Peyer's patch (tissue), 4 donors: ENCODE results near the gene AIMP1.

Source experiments
- CTCF ChIP-seq, 6 experiments: fragments of 450-650 bp in 4 of 6; fragments of 200-600 bp in 2 of 6; sonication (generic) in 1 of 6; IDR thresholded peaks; one replicate each; pipeline ENCODE4 v1.5.1; 2017 to 2019; ENCODE audit warnings: antibody characterized with exemption in 6 of 6, mild to moderate bottlenecking in 3 of 6, moderate library complexity in 1 of 6
- POLR2A ChIP-seq, 2 donors: fragments of 450-650 bp; IDR thresholded peaks; one replicate each; pipeline ENCODE4 v1.5.1; 2017; ENCODE audit warnings: antibody characterized with exemption in 2 of 2, mild to moderate bottlenecking in 2 of 2, moderate library complexity in 2 of 2

DNA sequence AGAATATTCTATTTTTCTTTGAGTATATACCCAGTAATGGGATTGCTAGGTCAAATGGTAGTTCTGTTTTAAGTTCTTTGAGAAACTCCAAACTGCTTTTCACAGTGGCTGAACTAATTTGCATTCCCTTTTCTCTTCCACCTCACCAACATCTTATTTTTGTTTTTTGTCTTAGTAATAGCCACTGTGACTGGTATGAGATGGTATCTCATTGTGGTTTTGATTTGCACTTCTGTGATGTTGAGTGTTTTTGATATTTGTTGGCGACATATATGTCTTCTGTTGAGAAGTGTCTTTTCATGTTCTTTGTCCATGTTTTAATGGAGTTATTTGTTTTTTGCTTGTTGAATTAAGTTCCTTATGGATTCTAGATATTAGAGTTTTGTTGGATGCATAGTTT, 24.4 kb downstream of the AIMP1 start:
- TF ChIP-seq CTCF (IDR thresholded peaks at IDR 0.05) (no peak), POLR2A (IDR thresholded peaks at IDR 0.05) (no peak)
